Right hindlimb (tissue), 1 donor: Measurements from ENCODE around the gene AFAP1L2.

Experiments
- DNase-seq: peaks from one replicate; pipeline ENCODE4 v3.0.0-alpha.2; 2018

AFAP1L2 gene

GRCh38 chr10:114308531-114309363 lies 95.6 kb downstream of the AFAP1L2 start:
- DNase-seq, result peak; percentile 17

DNA sequence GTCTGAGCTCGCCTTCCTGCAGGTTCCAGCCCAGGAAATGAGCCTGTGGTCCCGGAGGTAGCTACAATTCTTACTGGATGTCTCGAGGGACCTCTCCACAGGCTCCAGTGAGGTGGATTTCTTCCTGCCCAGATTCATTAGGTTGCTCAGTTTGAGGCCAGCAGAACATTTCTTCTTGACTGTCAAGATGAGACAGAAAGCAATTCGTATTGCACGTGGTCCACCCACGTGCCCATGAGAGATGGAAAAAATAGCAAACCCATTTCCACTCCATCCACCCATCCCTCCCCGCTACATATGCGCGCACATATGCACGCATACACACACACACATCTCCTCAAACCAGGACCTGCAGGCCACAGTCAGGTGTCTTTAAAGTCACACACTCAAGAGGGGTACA lies 96.6 kb downstream of the AFAP1L2 start:
- no peak for DNase-seq

DNA sequence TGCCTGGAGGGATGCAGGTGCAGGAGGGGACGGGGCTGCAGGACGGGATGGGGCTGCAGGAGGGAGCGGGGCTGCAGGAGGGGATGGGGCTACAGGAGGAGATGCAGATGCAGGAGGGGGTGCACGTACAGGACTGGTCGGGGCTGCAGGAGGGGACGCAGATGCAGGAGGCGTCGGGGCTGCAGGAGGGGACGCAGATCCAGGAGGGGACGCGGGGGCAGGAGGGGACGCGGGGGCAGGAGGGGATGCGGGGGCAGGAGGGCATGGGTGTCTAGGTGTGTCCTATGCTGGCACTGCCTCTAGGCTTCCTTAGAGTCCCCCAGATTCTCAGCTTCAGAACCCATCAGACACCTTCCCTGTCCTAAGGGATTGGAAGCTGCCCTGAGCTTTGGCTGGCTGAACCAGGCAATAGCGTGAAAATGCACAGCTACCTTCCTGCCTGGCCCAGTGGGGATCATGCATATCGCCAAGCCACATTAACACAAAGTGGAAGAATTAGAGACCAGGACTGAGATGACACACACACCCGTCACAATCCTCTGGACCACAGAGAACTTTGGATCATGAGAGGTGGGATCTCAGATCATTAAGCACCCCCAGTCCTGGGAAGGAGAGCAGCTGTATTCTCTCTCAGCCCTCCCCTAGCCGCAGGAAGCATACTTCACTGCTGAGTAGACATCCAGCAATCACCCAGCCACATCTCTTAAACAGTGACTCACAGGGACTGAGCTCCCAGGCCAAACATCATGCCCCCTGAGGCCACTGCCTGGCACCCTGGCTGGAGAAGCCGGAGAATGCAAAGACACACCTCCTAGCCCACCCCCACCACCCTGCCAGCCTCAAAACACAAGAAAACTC lies 98.0 kb downstream of the AFAP1L2 start:
- DNase-seq, result no peak

- DNase-seq, result no peak
Observed at GRCh38 chr10:114305521-114305925, 98.8 kb downstream of the AFAP1L2 start.

DNA sequence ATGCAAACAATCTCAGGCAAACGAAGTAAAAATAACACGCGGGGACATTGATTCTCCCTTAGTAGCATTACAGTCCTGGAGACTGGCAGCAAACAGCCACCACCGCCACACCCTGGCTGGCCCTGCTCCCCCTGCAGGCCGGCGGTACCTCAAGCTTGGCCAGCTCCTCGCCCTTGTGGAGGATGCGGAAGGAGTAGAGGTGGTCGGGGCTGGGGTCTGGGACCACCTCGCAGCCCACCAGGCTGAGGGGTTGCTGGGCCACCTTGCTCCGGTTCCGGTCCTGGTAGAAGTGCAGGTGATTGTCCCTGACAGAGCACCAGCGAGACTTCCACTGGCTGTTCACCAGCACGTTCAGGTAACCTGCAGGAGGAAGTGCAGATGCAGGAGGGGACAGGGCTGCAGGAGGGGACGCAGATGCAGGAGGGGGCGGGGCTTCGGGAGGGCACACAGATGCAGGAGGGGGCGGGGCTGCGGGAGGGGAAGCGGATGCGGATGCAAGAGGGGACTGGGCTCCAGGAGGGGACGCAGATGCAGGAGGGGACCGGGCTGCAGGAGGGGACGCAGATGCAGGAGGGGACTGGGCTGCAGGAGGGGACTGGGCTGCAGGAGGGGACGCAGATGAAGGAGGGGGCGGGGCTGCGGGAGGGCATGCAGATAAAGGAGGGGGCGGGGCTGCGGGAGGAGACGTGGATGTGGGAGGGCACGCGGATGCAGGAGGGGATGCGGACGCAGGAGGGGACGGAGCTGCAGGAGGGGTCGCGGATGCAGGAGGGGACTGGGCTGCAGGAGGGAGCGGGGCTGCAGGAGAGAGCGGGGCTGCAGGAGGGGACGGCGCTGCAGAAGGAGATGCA lies 99.5 kb downstream of the AFAP1L2 start:
- peak; percentile 57 for DNase-seq

DNA sequence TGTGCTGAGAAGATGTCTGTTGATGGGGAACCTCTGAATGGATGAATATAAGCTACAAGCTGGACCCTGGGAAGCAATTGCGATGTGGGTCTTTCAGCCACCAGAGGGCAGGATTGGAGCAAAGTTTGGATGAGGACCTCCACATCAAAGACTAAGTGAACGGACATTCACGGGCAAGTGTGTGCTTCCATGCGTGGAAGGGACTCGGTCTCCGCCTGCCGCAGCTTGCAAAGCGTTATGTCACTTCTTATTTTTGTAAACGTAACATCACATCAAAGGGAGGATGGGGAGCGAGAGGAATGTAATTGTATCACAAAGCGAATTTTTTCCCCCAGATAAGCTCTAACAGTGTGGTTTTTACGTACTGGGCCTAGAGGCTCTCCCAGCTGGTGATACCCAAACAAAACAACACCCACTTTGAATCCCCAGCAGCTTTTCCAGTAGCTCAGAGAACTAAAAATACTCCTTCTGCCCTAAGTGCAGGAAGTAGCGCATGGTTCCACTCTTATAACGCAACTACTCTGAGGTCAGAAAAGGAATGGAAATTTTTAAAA lies 100.2 kb downstream of the AFAP1L2 start:
- DNase-seq, result peak; percentile 90

GRCh38 chr10:114303556-114303955 lies 100.7 kb downstream of the AFAP1L2 start:
- no peak for DNase-seq

GRCh38 chr10:114301951-114302710 lies 102.2 kb downstream of the AFAP1L2 start:
- no peak for DNase-seq

GRCh38 chr10:114301177-114301576 lies 103.1 kb downstream of the AFAP1L2 start:
- DNase-seq, result no peak

GRCh38 chr10:114300036-114300645 lies 104.2 kb downstream of the AFAP1L2 start:
- no peak for DNase-seq

DNA sequence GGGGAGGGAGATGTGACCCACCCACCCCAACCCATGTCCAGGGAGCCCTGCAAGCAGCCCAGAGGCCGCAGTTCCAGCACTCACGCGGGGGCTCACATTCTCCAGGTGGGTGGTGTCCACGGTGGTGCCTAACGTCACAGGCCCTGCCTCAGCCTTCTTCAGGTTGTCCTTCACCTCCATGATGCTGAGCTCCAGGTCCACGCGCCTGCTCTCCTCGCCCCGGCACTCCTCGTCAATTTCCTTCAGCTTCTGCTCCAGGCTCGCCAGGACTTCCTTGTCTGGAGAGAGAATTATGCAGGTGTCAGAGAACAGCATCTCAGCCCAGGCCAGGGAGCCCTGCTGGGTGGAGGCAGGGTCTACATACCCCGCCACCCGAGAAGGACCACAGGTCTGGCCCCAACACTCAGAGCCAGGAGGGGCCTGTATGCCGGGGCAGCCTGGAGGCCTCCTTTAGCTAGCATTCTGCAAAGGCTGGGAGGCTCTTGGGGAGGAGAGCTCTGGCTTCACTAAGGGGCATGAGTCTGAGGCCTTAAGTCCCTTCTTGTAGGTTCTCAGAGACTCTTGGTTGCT lies 107.1 kb downstream of the AFAP1L2 start:
- no peak for DNase-seq

- no peak for DNase-seq
Observed at GRCh38 chr10:114295393-114295792, 108.9 kb downstream of the AFAP1L2 start.

DNA sequence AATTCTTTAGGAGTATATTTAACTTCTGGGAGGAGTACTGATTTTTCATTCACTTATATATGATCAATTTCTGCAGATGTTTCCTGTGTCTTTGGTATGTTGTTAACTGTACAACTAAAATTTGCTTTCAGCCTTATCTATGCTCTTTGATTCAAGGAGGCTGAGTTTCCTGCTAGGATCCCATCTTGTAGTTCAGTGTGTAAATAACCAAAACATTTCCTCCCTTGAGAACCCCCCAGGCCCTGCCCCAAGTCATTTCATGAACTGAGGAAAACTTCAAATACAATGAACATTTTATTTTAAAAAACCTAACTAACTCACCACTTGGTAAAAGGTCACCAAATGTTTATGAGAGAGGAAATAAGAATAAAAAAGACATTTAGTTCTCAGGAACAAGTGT lies 109.8 kb downstream of the AFAP1L2 start:
- no peak for DNase-seq

DNA sequence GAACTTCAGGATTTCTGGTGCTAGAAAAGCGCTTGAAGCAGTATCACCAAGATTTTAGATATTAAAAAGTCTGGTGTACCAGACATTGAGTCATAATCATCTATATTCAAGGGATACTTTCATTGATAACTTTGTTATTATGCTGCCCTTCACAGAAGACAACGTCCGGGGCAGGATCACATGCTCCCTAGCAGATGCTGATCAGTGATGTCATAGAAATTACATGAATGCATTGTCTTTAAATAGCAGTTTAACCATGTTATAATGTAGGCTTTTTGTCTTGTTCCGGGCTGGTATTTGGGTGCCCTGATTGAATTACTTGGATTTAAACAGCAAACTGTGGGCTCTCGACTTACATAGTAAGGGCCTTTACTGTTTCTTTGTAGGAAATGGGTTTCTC lies 111.2 kb downstream of the AFAP1L2 start:
- DNase-seq, result no peak

DNA sequence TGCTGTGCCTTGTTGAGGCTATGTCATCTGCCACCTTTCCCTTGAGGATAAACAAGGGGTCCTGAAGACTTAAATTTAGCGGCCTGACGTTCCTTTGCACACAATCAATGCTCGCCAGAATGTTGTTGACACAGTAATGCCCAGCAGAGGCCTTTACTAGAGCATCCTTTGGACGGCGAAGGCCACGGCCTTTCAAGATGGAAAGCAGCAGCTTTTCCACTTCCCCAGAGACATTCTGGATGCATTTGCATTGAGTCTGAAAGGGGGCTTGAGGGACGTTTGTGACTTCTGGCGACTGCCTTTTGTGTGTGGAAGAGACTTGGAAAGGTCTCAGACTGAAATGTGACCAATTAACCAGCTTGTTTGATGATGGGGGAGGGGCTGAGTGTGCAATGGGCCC lies 112.8 kb downstream of the AFAP1L2 start:
- no peak for DNase-seq

DNA sequence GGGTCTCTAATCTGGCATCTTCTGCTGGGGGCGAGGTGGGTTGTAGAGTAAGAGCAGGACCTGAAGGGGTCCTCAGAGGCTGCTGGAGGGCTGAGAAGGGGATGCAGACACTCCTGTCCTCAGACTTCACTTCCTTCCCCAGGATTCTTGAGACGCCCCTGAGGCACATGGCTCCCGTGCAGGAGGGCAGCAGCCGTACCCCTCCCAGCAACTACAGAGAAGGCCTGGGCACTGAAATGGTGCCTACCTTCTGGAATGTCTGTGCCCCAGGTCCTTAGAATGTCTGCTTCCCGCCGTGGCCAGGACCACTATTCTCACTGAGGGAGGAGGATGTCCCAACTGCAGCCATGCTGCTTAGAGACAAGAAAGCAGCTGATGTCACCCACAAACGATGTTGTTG lies 113.2 kb downstream of the AFAP1L2 start:
- DNase-seq, result no peak

DNA sequence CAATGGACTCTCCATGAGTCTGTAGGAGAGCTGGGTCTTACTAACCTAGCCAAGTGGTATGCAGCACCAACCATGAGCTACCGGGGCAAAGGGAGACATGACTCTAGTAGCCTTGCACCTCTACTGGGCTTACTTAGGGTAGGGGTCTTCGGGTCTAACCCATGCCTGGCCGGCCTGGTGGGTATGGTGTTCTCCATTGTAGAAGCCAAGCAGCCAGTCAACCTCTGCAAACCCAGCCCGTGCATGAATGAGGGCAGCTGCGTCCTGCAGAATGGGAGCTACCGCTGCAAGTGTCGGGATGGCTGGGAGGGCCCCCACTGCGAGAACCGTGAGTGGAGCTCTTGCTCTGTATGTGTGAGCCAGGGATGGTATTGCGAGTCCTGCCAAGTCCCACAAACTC lies 114.3 kb downstream of the AFAP1L2 start:
- no peak for DNase-seq

DNA sequence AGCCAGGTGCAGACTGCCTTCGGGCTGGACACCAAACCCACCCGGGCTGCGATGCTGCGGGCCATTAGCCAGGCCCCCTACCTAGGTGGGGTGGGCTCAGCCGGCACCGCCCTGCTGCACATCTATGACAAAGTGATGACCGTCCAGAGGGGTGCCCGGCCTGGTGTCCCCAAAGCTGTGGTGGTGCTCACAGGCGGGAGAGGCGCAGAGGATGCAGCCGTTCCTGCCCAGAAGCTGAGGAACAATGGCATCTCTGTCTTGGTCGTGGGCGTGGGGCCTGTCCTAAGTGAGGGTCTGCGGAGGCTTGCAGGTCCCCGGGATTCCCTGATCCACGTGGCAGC lies 115.2 kb downstream of the AFAP1L2 start:
- no peak for DNase-seq

- DNase-seq, result no peak
Observed at GRCh38 chr10:114288424-114289095, 115.7 kb downstream of the AFAP1L2 start.

DNA sequence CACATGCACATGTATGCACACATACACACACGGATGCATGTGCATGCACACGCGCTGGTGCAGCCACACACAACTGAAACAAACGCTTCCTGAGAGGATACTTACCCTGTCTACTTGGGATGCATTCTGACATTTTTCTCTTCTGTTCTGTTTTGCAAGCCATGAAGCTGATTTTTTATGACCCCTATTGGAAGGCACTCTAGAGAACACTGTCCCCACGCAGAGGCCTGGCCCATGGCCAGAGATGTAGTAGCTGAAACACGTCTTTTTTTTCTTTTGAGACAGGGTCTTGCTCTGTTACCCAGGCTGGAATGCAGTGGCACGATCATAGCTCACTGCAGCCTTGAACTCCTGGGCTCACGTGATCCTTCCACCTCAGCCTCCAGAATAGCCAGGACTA lies 117.4 kb downstream of the AFAP1L2 start:
- no peak for DNase-seq

DNA sequence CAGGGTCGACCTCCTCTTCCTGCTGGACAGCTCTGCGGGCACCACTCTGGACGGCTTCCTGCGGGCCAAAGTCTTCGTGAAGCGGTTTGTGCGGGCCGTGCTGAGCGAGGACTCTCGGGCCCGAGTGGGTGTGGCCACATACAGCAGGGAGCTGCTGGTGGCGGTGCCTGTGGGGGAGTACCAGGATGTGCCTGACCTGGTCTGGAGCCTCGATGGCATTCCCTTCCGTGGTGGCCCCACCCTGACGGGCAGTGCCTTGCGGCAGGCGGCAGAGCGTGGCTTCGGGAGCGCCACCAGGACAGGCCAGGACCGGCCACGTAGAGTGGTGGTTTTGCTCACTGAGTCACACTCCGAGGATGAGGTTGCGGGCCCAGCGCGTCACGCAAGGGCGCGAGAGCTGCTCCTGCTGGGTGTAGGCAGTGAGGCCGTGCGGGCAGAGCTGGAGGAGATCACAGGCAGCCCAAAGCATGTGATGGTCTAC lies 118.3 kb downstream of the AFAP1L2 start:
- no peak for DNase-seq
